ENCODE data around the gene CALML4. TPM values are rescaled to one million over a fixed set of nuclear protein-coding genes. Genes with fewer than 3 reads are reported as not detected.
"Not testable (repeated sequence)": the region's sequence is repeated elsewhere in the genome, so short reads cannot be mapped to it uniquely, and the experiment has no call there.

CALML4 gene
- total RNA-seq, 8 experiments from 2014 or later: 0.61 to 8.4 (median 4.3) TPM

GRCh38 chr15:68230157-68231100 is 25.3 kb upstream of the CALML4 start:
- peak overlapping the region; percentile 72 to 94 (median 81) for H3K4me3 ChIP-seq
- peaks cover 38 to 40% of the 10 kb centered on the region in 2 donors for H3K4me1 ChIP-seq (replicated peaks in 1 of 2)
- in situ Hi-C loops (cut with MboI; ENCODE audit: low pct_unique_long_range_greater_than_20kb in 2 of 9, low sequenced_read_pairs in 9 of 9, unreplicated experiment in 9 of 9): no loop called here
- 13 to 92% (median 72%) methylated on average over 2 to 13 of the region's 20 CpGs; no CpG with 5 or more reads in 1 of the 10 experiments for WGBS, 10 experiments
- H3K27ac ChIP-seq: peak overlapping the region in 1 of 2 donors; percentile 87
- no peak for ATAC-seq (replicated peaks in 6 of 8)

- Histone ChIP-seq H3K27ac (peak within 1 kb of the TSS; percentile 87 to 90), H3K4me1 (replicated peaks in 1 of 2) (peaks cover 37 to 38% of the 10 kb centered on the region in 2 donors), H3K4me3 (peak within 1 kb of the TSS; percentile 72 to 94 (median 81))
- in situ Hi-C loops (cut with MboI; ENCODE audit: low pct_unique_long_range_greater_than_20kb in 2 of 9, low sequenced_read_pairs in 9 of 9, unreplicated experiment in 9 of 9): no loop called here
- 0% methylated on average over 2 to 4 of the region's 82 CpGs; no CpG with 5 or more reads in 8 of the 10 experiments for WGBS, 10 experiments
- peak; percentile 77 to 88 (median 80) for ATAC-seq (replicated peaks in 6 of 8)
Measured at GRCh38 chr15:68229386-68230156, 24.4 kb upstream of the CALML4 start, which contains the start of gene CLN6. Gene CLN6 (minus strand): TSS chr15:68229728. CDS start chr15:68229584, 144 bp downstream.

GRCh38 chr15:68228971-68229385 is 23.8 kb upstream of the CALML4 start:
- WGBS, 10 experiments: 0 to 2% (median 0%) methylated on average over 2 to 9 of the region's 39 CpGs; no CpG with 5 or more reads in 6 of the 10 experiments
- Histone ChIP-seq H3K27ac (peak overlapping the region in 1 of 2 donors; percentile 90), H3K4me3 (peak overlapping the region; percentile 72 to 94 (median 81)), H3K4me1 (replicated peaks in 1 of 2) (peaks cover 31 to 32% of the 10 kb centered on the region in 2 donors)
- in situ Hi-C loops (cut with MboI; ENCODE audit: low pct_unique_long_range_greater_than_20kb in 2 of 9, low sequenced_read_pairs in 9 of 9, unreplicated experiment in 9 of 9): no loop called here
- ATAC-seq (replicated peaks in 6 of 8): peak in 4 of 8 experiments; percentile 1 to 11 (median 4)

DNA sequence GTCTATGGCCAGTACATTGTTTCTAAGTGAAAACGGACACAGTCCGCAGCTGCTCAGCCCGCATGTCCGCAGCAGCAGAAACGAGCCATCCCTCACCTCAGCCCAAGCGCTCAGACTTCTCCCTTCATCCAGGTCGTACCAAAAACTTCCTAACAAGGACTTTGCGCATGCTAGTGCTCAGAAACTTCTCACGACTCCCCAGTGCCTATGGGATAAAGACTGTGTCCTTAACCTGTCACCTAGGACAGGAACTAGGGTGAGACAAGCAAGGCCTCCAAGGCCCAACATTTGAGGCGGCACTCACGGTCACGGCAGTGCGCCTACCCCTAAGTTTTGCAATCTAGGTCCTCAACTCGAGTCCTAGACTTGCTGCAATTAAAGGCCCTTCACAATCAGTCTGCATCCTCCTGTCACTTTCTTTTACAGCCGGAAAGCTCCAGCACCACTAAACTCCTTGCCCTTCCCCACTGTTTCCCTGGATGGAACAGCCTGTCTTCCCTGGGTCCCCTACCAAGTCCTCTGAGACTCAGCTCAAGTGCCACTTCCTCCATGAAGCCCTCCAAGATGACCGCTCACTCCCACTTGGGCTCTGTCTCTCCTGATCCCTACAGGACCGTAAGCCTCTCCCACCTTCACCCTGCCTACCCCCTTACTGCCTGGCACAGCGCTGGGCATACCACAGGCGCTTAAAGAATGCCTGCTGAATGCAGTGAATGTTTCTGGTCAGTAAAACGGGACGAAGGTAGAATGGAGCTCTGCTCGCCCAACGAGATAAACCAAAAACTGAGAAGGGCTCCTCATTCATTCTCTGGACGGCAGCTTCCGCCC is 23.2 kb upstream of the CALML4 start:
- H3K4me3 ChIP-seq: peak overlapping the region; percentile 72 to 94 (median 81)
- WGBS, 10 experiments: 5 to 68% (median 18%) methylated on average over 1 to 12 of the region's 25 CpGs; no CpG with 5 or more reads in 1 of the 10 experiments
- H3K4me1 ChIP-seq (replicated peaks in 1 of 2): peaks cover 25 to 32% of the 10 kb centered on the region in 2 donors
- no peak overlapping the region for H3K27ac ChIP-seq
- no peak for ATAC-seq (replicated peaks in 6 of 8)
- in situ Hi-C loops (cut with MboI; ENCODE audit: low pct_unique_long_range_greater_than_20kb in 2 of 9, low sequenced_read_pairs in 9 of 9, unreplicated experiment in 9 of 9): no loop called here

- Histone ChIP-seq H3K4me1 (replicated peaks in 1 of 2) (peaks cover 28 to 36% of the 10 kb centered on the region in 2 donors), H3K4me3 (peak overlapping the region in 4 of 5 donors; percentile 72 to 94 (median 82)), H3K27ac (no peak overlapping the region)
- WGBS, 10 experiments: 30 to 100% (median 62%) methylated on average over 2 to 4 of the region's 9 CpGs; no CpG with 5 or more reads in 4 of the 10 experiments
- ATAC-seq (replicated peaks in 6 of 8): no peak
- in situ Hi-C loops (cut with MboI; ENCODE audit: low pct_unique_long_range_greater_than_20kb in 2 of 9, low sequenced_read_pairs in 9 of 9, unreplicated experiment in 9 of 9): no loop called here
Measured at GRCh38 chr15:68227643-68228142, 22.6 kb upstream of the CALML4 start.

DNA sequence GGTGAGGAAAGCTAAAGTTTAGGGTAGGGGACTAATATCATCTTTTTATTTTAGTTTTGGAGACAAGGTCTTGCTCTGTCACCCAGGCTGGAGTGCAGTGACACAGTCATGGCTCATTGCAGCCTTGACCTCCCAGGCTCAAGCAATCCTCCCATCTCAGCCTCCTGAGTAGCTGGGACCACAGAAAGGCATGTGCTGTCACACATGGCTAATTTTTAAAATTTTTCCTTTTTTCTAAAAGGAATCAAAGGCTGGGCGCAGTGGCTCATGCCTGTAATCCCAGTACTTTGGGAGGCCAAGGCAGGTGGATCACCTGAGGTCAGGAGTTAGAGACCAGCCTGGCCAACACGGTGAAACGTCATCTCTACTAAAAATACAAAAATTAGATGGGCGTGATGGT is 20.3 kb upstream of the CALML4 start:
- H3K27ac ChIP-seq; H3K4me3 ChIP-seq; in situ Hi-C loops (cut with MboI; ENCODE audit: low pct_unique_long_range_greater_than_20kb in 2 of 9, low sequenced_read_pairs in 9 of 9, unreplicated experiment in 9 of 9); ATAC-seq (replicated peaks in 6 of 8): not testable (repeated sequence)
- H3K4me1 ChIP-seq (replicated peaks in 1 of 2): peaks cover 12 to 23% of the 10 kb centered on the region in 2 donors
- 83 to 100% (median 97%) methylated on average over 1 to 4 of the region's 4 CpGs; no CpG with 5 or more reads in 5 of the 10 experiments for whole genome bisulfite sequencing, 10 experiments

DNA sequence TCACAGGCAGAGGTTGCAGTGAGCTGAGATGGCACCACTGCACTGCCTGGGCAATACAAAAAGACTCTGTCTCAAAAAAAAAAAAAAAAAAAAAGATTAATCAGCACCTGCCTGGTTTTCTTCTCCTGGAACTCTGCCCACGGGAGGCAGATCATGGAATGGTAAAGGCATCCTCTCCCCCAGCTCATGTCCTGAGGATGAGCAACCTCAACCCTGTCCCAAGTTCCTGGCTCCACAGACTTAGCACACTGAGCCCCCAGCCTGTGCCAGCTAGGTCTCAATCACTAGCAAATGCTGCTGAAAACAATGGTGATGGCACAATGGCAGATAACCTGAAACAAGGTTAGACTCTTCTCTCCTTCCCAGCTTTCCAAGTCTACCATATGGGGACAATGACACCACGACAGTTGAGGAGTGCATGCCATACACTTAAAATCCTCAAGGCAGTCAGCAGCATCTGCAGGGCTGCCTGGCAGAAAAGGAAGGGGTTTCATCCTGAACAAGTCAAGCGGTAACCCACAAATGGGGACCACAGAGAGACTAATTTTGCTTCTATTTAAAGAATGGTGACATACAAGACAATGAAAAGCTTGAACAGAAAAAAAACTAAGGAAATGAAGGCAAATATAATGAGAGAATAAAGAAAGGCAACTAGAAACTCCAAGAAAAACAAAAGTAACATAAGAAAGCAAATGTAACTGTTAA is 19.6 kb upstream of the CALML4 start:
- no peak for ATAC-seq (replicated peaks in 6 of 8)
- Histone ChIP-seq H3K4me3 (no peak overlapping the region), H3K4me1 (replicated peaks in 1 of 2) (peaks cover 7 to 18% of the 10 kb centered on the region in 2 donors), H3K27ac (no peak overlapping the region)
- in situ Hi-C loops (cut with MboI; ENCODE audit: low pct_unique_long_range_greater_than_20kb in 2 of 9, low sequenced_read_pairs in 9 of 9, unreplicated experiment in 9 of 9): no loop called here
- 78 to 100% (median 100%) methylated on average over 1 to 3 of the region's 3 CpGs; no CpG with 5 or more reads in 1 of the 10 experiments for WGBS, 10 experiments

- no peak for ATAC-seq (replicated peaks in 6 of 8)
- no peak overlapping the region for H3K4me3 ChIP-seq
- no peak overlapping the region for H3K27ac ChIP-seq
- peaks cover 7 to 18% of the 10 kb centered on the region in 2 donors for H3K4me1 ChIP-seq (replicated peaks in 1 of 2)
- 67 to 100% (median 100%) methylated on average over 1 to 3 of the region's 3 CpGs; no CpG with 5 or more reads in 5 of the 10 experiments for WGBS, 10 experiments
- in situ Hi-C loops (cut with MboI; ENCODE audit: low pct_unique_long_range_greater_than_20kb in 2 of 9, low sequenced_read_pairs in 9 of 9, unreplicated experiment in 9 of 9): no loop called here
Measured at GRCh38 chr15:68224108-68224507, 19.0 kb upstream of the CALML4 start.

DNA sequence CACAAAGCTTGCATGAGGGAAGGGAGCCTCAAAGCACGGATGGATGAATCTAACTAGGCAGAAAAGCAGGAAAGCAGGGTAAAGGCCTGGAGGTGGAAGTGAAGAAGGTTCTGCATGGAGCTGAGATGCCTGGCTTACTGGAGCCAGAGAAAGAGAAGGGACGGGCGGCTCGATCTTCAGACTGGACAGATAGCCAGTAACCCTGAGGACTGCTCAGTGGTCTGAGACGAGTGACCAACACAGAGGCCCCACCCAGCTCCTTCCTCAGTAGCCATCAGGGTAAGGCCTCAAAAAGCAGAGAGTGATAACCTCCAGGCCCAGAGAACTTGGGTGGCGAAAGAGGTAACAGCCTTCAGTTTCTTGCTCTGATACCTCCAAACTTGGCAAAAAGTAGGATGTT is 18.0 kb upstream of the CALML4 start:
- H3K27ac ChIP-seq: peak overlapping the region; percentile 50 to 69
- no peak overlapping the region for H3K4me3 ChIP-seq
- peaks cover 3 to 16% of the 10 kb centered on the region in 2 donors for H3K4me1 ChIP-seq (replicated peaks in 1 of 2)
- ATAC-seq (replicated peaks in 6 of 8): peak in 1 of 8 experiments; percentile 48
- WGBS, 10 experiments: 80 to 100% (median 100%) methylated on average over 1 of the region's 6 CpGs; no CpG with 5 or more reads in 6 of the 10 experiments
- in situ Hi-C loops (cut with MboI; ENCODE audit: low pct_unique_long_range_greater_than_20kb in 2 of 9, low sequenced_read_pairs in 9 of 9, unreplicated experiment in 9 of 9): no loop called here

GRCh38 chr15:68222432-68222743 is 17.3 kb upstream of the CALML4 start:
- H3K27ac ChIP-seq; H3K4me1 ChIP-seq (replicated peaks in 1 of 2); ATAC-seq (replicated peaks in 6 of 8); H3K4me3 ChIP-seq; in situ Hi-C loops (cut with MboI; ENCODE audit: low pct_unique_long_range_greater_than_20kb in 2 of 9, low sequenced_read_pairs in 9 of 9, unreplicated experiment in 9 of 9): not testable (repeated sequence)
- no CpG with 5 or more reads among the region's 18 CpGs for WGBS, 10 experiments

DNA sequence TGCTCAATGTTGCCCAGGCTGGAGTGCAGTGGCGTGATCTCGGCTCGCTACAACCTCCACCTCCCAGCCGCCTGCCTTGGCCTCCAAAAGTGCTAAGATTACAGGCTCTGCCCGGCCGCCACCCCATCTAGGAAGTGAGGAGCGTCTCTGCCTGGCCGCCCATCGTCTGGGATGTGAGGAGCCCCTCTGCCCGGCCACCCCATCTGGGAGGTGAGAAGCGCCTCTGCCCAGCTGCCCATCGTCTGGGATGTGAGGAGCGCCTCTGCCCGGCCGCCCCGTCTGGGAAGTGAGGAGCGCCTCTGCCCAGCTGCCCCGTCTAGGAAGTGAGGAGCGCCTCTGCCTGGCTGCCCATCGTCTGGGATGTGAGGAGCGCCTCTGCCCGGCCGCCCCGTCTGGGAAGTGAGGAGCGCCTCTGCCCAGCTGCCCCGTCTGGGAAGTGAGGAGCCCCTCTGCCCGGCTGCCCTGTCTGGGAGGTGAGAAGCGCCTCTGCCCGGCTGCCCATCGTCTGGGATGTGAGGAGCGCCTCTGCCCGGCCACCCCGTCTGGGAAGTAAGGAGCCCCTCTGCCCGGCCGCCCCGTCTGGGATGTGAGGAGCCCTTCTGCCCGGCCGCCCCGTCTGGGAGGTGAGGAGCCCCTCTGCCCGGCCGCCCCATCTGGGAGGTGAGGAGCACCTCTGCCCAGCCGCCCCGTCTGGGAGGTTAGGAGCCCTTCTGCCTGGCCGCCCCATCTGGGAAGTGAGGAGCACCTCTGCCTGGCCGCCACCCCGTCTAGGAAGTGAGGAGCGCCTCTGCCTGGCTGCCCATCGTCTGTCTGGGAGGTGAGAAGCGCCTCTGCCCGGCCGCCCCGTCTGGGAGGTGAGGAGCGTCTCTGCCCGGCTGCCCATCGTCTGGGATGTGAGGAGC is 16.6 kb upstream of the CALML4 start:
- ATAC-seq (replicated peaks in 6 of 8); in situ Hi-C loops (cut with MboI; ENCODE audit: low pct_unique_long_range_greater_than_20kb in 2 of 9, low sequenced_read_pairs in 9 of 9, unreplicated experiment in 9 of 9); H3K4me3 ChIP-seq; H3K4me1 ChIP-seq (replicated peaks in 1 of 2); H3K27ac ChIP-seq: not testable (repeated sequence)
- WGBS, 10 experiments: no CpG with 5 or more reads among the region's 55 CpGs
